Cardiac muscle cell (in vitro differentiated cells and primary cell): Measurements from ENCODE around the gene BCL7B. TPM values are rescaled to one million over a fixed set of nuclear protein-coding genes. Genes with fewer than 3 reads are reported as not detected.

Experiments
- DNase-seq, 2 donors: peaks; one replicate each; pipeline versions ENCODE4 v3.0.0 to v3.0.0-alpha.2; 2010 to 2017; ENCODE audit warnings: low read depth in 1 of 2, low spot score in 1 of 2
- H3K27ac ChIP-seq: fragments of 200-600 bp; sonication (generic); 2 replicates; pipeline ENCODE4 v1.5.1; 2016
- H3K27me3 ChIP-seq: fragments of 200-600 bp; sonication (generic); 2 replicates; pipeline ENCODE4 v1.6.0; 2016; ENCODE audit warnings: control low read depth
- H3K36me3 ChIP-seq: fragments of 200-600 bp; sonication (generic); 2 replicates; pipeline ENCODE4 v1.5.1; 2016; ENCODE audit warnings: control low read depth
- H3K4me1 ChIP-seq: fragments of 200-600 bp; sonication (generic); 2 replicates; pipeline ENCODE4 v1.8.1; 2017; ENCODE audit warnings: low read depth, mild to moderate bottlenecking, mixed run types
- H3K4me3 ChIP-seq: fragments of 200-600 bp; sonication (generic); 2 replicates; pipeline ENCODE4 v1.5.1; 2016; ENCODE audit warnings: mild to moderate bottlenecking
- H3K9me3 ChIP-seq: fragments of 200-600 bp; sonication (generic); 2 replicates; pipeline ENCODE4 v1.5.1; 2017; ENCODE audit warnings: low read depth, mild to moderate bottlenecking, control low read depth
- CTCF ChIP-seq: IDR thresholded peaks from 2 replicates; pipeline ENCODE4 v1.5.1; 2012; ENCODE audit warnings: low read depth, mild to moderate bottlenecking, low read length
- polyA plus RNA-seq: library from polyadenylated mRNA; unstranded; fragments of >200 nt; fragmentation: Nextera tagmentation; extraction: Ambion mirVana; gene quantifications from 2 replicates; pipeline ENCODE4 v1.2.1, GENCODE V29; 2016
- total RNA-seq: library from RNA; depleted of rRNA; stranded (reverse); fragments of >200 nt; gene quantifications from 2 replicates; pipeline ENCODE4 v1.2.3, GENCODE V29; 2016

BCL7B gene
- total and polyA plus RNA-seq, 2 experiments from 2014 or later, result 36.7 to 45.7 TPM

DNA sequence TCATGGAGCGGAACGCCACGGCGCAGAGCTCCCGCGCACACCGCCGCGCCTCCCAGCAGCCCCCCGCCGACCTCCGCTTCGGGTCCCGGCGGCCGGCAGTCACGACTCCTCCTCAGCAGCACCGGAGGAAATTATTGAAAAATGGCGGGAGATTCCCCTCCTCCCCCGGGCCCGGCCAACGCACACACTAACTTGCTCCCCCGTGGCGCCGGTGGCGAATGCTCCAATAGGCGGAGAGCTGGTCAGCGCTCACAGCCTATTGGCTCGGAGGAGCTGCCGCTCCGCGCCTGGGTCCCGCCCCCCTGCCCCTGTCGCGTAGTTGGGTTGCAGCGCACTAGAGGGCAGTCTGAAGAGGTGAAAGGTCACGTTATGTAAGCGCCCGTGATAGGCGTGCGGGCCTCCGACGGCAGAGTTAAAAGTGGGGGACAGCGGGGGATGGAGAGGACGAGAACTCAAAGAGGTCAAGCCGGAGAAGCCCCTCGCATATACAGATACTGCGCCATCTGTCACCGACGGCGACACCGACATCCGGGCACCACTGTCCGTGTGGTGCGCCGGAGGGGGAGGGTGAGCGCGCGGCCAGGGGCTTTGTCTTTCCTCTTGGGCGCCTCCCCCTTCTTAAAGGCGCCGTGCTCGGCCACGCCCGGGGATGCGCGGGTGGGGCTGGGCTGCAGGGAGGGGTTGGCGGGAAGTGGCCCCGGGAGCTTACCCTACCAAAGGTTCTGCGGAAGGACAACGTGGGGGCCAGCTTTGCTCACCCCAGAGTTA lies 35.2 kb downstream of the BCL7B start, which contains the start of gene BAZ1B:
TSS of gene BAZ1B (minus strand) at position 189 of the 768 bp plus-strand sequence. CDS start 360 bp downstream, outside the sequence.
- peak within 1 kb of the TSS; percentile 98 for H3K4me3 ChIP-seq
- H3K27me3 ChIP-seq, result no peaks in the 10 kb centered on the region
- peaks cover 2% of the 10 kb centered on the region for H3K36me3 ChIP-seq
- H3K27ac ChIP-seq, result peak within 1 kb of the TSS; percentile 97
- H3K9me3 ChIP-seq, result no peaks in the 10 kb centered on the region
- TF ChIP-seq CTCF, result no peak
- DNase-seq, result peak; percentile 98 to 100
- H3K4me1 ChIP-seq, result peaks cover 24% of the 10 kb centered on the region

GRCh38 chr7:73521636-73522104 lies 35.8 kb downstream of the BCL7B start:
- Histone ChIP-seq H3K4me3 (peak overlapping the region; percentile 98), H3K9me3 (no peaks in the 10 kb centered on the region), H3K36me3 (peaks cover 2% of the 10 kb centered on the region), H3K27me3 (no peaks in the 10 kb centered on the region), H3K27ac (peak overlapping the region; percentile 97), H3K4me1 (peaks cover 24% of the 10 kb centered on the region)
- no peak for TF ChIP-seq CTCF
- peak in 1 of 2 donors; percentile 77 for DNase-seq

- H3K27ac ChIP-seq, result peak overlapping the region; percentile 97
- H3K36me3 ChIP-seq, result peaks cover 5% of the 10 kb centered on the region
- H3K4me1 ChIP-seq, result peaks cover 24% of the 10 kb centered on the region
- H3K9me3 ChIP-seq, result no peaks in the 10 kb centered on the region
- TF ChIP-seq CTCF, result no peak
- no peaks in the 10 kb centered on the region for H3K27me3 ChIP-seq
- H3K4me3 ChIP-seq, result peak overlapping the region; percentile 98
- DNase-seq, result peak; percentile 16 to 49
Measured at GRCh38 chr7:73520673-73521635, 36.5 kb downstream of the BCL7B start.

DNA sequence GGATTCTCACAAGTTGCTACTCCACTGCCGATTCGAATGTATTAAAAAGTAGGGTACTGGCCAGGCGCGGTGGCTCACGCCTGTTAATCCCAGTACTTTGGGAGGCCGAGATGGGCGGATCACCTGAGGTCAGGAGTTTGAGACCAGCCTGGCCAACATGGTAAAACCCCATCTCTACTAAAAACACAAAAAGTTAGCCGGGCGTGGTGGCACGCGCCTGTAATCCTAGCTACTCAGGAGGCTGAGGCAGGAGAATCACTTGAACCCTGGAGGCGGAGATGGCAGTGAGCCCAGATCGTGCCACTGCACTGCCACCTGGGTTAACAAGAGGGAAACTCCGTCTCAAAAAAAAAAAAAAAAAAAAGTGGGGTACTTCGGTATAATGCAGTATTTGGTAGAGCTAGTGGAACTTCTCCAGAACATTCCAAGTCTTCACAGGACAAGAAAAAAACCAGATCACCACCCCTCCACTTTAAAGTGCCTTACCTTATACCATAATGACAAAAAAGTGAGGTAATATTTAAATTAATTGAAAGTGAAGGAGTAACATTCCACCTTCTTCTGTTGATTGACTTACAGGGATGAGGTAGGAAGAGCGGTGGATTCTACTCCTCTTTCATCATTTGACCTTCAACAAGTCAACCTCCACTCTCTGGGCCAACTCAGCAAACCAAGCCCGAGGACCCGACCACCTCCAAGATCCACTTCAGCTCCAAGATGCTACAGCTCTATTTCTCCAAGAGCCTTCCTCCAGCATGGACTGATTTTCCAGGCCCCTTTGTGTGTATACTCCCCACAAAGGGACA lies 37.4 kb downstream of the BCL7B start:
- no peak for TF ChIP-seq CTCF
- no peaks in the 10 kb centered on the region for H3K27me3 ChIP-seq
- peak in 1 of 2 donors; percentile 1 for DNase-seq
- H3K27ac ChIP-seq, result peak overlapping the region; percentile 97
- H3K9me3 ChIP-seq, result no peaks in the 10 kb centered on the region
- H3K4me3 ChIP-seq, result peak overlapping the region; percentile 98
- H3K4me1 ChIP-seq, result peaks cover 24% of the 10 kb centered on the region
- H3K36me3 ChIP-seq, result peaks cover 5% of the 10 kb centered on the region

DNA sequence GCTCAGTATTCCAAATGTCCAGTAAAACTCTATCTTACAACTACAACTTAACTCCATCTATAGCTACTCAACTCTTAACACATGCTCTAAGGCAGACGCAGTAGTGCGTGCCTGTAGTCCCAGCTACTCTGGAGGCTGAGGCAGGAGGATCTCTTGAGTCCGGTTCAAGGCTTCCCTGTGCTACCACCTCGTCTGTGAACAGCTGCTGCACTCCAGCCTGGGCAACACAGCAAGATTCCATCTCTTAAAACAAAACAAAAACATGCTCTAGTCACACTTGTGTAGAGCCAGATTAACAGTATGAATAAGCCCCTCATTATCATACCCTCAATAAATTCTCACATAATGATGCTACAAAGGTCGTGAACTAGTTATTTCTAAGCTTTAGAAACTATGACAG lies 39.0 kb downstream of the BCL7B start:
- H3K27me3 ChIP-seq, result no peaks in the 10 kb centered on the region
- DNase-seq, result no peak
- no peaks in the 10 kb centered on the region for H3K9me3 ChIP-seq
- peaks cover 24% of the 10 kb centered on the region for H3K4me1 ChIP-seq
- H3K4me3 ChIP-seq, result no peak overlapping the region
- no peak for TF ChIP-seq CTCF
- peaks cover 5% of the 10 kb centered on the region for H3K36me3 ChIP-seq
- H3K27ac ChIP-seq, result no peak overlapping the region
